ENCODE measurements around the gene MCOLN1. TPM values are rescaled to one million over a fixed set of nuclear protein-coding genes. Genes with fewer than 3 reads are reported as not detected.

The MCOLN1 gene
- total and polyA plus RNA-seq, 2 experiments from 2014 or later = 7.2 to 16.1 TPM

DNA sequence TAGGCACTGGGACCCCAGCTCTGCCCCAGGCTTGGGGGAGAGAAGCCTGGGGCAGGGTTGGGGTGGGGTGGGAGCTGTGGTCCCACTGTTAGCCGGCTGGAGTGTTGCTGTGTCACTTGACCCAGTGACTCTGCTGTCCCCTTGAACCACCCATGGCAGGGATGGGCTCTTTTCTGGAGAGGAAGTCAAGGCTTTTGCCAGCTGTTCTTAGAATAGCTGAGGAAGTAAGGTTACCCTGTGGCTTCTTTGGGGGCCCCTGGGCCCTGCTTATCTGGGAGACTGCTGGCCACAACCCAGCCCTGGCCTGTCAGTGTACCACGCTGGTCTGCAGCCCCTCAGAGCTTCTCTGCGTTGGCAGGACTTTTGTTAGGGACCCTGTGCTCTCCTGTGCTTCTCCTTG lies 22.2 kb downstream of the MCOLN1 start:
- TF ChIP-seq CREB1 (CRISPR knock-in tag; IDR thresholded peaks at IDR 0.05; ENCODE audit: low read depth) (no peak), ZNF114 (CRISPR knock-in tag; IDR thresholded peaks at IDR 0.05) (no peak), POLR2AphosphoS5 (IDR thresholded peaks at IDR 0.05; ENCODE audit: low read depth) (no peak), REST (IDR thresholded peaks at IDR 0.05; ENCODE audit: unreplicated experiment) (no peak), ETS1 (IDR thresholded peaks at IDR 0.05) (no peak), STAT1 (IDR thresholded peaks at IDR 0.05; ENCODE audit: unreplicated experiment) (no peak), NANOG (IDR thresholded peaks at IDR 0.05; ENCODE audit: borderline replicate concordance) (no peak), ZNF462 (CRISPR knock-in tag; IDR thresholded peaks at IDR 0.05) (no peak), JUNB (IDR thresholded peaks at IDR 0.05; ENCODE audit: unreplicated experiment) (no peak), EZH2 (IDR thresholded peaks at IDR 0.05; ENCODE audit: low read depth, unreplicated experiment) (no peak), EZH2phosphoT487 (IDR thresholded peaks at IDR 0.05; ENCODE audit: unreplicated experiment) (no peak), ZNF331 (CRISPR knock-in tag; IDR thresholded peaks at IDR 0.05; ENCODE audit: low read depth) (no peak), CTCF (conservative IDR thresholded peaks at IDR 0.05; ENCODE audit: low read depth in 2 of 2) (no peak)
- H3K9me2 ChIP-seq (ENCODE audit: insufficient read depth) = no peaks in the 10 kb centered on the region
- DNase-seq (ENCODE audit: low spot score) (no peak), ATAC-seq (no peak)
- no peaks in the 10 kb centered on the region for H3F3A ChIP-seq (replicated peaks; ENCODE audit: low read depth)
- H3K36me3 ChIP-seq (ENCODE audit: insufficient read depth) = no peaks in the 10 kb centered on the region
- no peaks in the 10 kb centered on the region for H4K20me1 ChIP-seq (replicated peaks; ENCODE audit: insufficient read depth)
- H3K4me1 Mint-ChIP-seq = no peaks in the 10 kb centered on the region
- H2AFZ ChIP-seq = no peak overlapping the region
- H3K4me1 ChIP-seq (ENCODE audit: insufficient read depth) = no peaks in the 10 kb centered on the region
- no peaks in the 10 kb centered on the region for H3K79me2 ChIP-seq (replicated peaks; ENCODE audit: insufficient read depth)
- no peak overlapping the region for H3K4me3 ChIP-seq
- H3K27ac ChIP-seq (ENCODE audit: low read depth) = no peak overlapping the region
- H3K27me3 ChIP-seq (ENCODE audit: insufficient read depth) = no peaks in the 10 kb centered on the region
- peaks cover 10% of the 10 kb centered on the region for H3K27me3 Mint-ChIP-seq (ENCODE audit: insufficient read depth, low read depth, poor library complexity)
- no peaks in the 10 kb centered on the region for H3K9me3 Mint-ChIP-seq
- H3K4me2 ChIP-seq = no peak overlapping the region
- H3K36me3 Mint-ChIP-seq (ENCODE audit: low read depth) = peaks cover 12% of the 10 kb centered on the region
- H3K4me3 Mint-ChIP-seq = no peak overlapping the region
- H3K27ac Mint-ChIP-seq = no peak overlapping the region

Data from GM23338 (cell line).